Left lobe of liver (tissue), 1 donor: ENCODE data around the gene HYKK. TPM values are rescaled to one million over a fixed set of nuclear protein-coding genes. Genes with fewer than 3 reads are reported as not detected.

ENCODE experiments used
- total RNA-seq: library from RNA; stranded (reverse); gene quantifications from one replicate; pipeline ENCODE4 v1.2.1, GENCODE V29; 2021
- donor health status: DM: no; HTN: yes; CAD: no.

HYKK gene
- total RNA-seq, 1 donor from 2014 or later: 5.4 TPM

Other genes with a start within 250 kb of the HYKK start
- 0.86 TPM for gene DNAJA4, start 243.0 kb upstream of the HYKK start, total RNA-seq
- gene SKIC8, start 208.0 kb upstream of the HYKK start, total RNA-seq: 22.1 TPM
- 0.40 TPM for gene CRABP1, start 167.2 kb upstream of the HYKK start, total RNA-seq
- 25.1 TPM for gene IREB2, start 69.4 kb upstream of the HYKK start, total RNA-seq
- gene PSMA4, start 32.9 kb downstream of the HYKK start, total RNA-seq: 59.2 TPM
- gene CHRNA5, start 57.9 kb downstream of the HYKK start, total RNA-seq: 0.35 TPM
- not detected for gene CHRNA3, start 113.4 kb downstream of the HYKK start, total RNA-seq
- gene CHRNB4, start 133.6 kb downstream of the HYKK start, total RNA-seq: not detected